Measurements from ENCODE around the gene EIF5A.

Gene EIF5A

GRCh38 chr17:7355573-7355972 lies 48.1 kb downstream of the EIF5A start:
- no peak for DNase-seq (ENCODE audit: low spot score)

- peak; percentile 83 for DNase-seq (ENCODE audit: low spot score)
Observed at GRCh38 chr17:7356072-7356549, 48.7 kb downstream of the EIF5A start.

DNA sequence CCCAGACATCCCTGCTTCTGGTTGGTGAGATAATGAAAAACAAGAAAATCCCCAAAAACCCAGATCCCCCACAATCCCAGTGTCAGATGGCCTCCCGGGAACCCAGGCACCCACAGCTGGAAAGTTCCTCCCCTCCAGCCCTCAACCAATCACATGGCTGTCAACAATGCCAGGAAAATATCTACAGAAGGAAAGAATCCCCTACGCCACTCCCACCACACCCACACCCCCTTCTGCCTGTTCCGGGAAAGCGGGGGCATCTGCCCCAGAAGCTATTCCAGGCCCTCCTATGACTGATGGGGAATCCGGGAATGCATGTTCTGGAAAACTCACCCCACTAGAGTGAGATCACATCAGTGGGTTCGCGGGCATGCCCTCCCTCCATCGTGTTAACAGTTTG lies 49.3 kb downstream of the EIF5A start:
- no peak for DNase-seq (ENCODE audit: low spot score)

- DNase-seq (ENCODE audit: low spot score) = no peak
Observed at GRCh38 chr17:7357381-7357780, 50.0 kb downstream of the EIF5A start.

GRCh38 chr17:7361906-7362305 lies 54.5 kb downstream of the EIF5A start:
- no peak for DNase-seq (ENCODE audit: low spot score)
